NCI-H1694 (cell line): ENCODE measurements around the gene MAPK8.

Source experiments
- DNase-seq: peaks from one replicate; lab custom pipeline; 2025; lab: John Stamatoyannopoulos, UW

The MAPK8 gene

DNA sequence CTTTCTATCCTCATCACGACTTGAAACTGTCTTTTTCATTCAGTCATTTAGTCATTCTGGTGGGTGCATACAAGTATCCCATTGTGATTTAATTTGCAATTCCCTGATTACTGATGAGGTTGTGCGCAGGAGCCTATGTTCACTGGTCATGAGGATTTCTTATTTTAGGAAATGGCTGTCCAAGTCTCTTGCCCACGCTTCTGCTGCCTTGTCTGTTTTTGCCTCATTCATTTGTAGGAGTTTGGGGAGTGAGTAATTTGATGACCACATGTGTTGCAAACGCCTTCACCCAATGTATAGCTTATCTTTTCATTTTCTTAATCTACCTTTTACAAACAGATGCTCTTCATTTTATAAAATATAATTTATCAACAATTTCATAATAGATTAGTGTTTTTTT is 171.1 kb downstream of the MAPK8 start:
- DNase-seq, result no peak

DNA sequence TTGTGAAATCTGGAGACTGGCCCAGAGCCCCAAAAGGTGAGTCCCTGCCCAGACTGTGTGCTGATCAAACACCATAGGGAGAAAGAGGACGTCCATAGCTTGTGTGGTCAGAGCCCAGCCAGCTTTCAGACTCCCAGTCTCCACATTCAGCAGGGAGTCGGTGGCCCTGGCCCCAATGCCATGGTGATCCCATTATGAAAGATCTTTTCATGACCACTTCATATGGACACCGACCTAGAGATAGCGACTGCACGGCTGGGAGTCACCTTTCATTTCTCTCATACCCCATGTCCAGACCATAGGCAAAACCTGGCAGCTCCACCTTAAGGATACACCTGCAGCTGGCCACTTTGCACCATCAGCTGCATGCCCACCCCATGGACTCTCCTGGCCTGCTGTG is 172.0 kb downstream of the MAPK8 start:
- DNase-seq, result no peak

DNA sequence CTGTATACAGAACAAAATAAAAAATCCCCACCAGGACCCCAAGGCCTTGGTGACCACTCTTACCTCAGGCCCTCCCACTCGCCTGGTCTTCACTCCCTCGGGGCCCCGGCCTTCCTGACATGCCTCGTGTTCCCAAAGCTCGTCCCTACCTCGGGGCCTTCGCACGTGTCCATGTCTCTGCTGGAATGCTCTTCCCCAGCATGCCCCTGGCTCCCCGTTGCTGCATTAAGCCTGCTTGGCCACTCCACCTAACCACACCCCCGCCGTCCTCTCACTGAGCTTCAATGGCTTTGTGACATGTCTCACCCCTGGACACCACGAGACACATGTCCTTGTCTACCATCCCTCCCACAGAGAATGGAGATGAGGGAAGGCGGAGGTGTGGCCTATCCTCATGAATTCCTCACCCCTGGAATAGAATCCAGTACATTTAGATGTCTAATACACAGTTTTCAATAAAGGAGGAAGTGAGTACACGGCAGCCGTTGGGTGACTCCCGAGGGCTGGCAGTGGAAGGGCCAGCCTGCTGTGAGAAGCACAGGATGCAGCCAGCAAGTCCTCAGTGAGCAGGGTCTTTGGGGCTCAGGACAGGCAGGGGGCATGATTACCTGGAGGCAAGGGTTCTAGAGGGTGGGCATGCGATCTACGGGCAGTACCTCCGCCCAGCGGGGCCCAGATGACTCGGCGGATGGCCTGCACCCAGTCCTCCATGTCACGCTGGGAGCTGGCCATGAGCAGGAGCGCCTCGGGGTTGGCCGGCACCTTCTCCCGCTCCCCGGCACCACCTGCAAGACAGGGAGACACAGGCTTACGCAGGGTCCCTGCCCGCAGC is 172.7 kb downstream of the MAPK8 start:
- DNase-seq, result no peak

DNA sequence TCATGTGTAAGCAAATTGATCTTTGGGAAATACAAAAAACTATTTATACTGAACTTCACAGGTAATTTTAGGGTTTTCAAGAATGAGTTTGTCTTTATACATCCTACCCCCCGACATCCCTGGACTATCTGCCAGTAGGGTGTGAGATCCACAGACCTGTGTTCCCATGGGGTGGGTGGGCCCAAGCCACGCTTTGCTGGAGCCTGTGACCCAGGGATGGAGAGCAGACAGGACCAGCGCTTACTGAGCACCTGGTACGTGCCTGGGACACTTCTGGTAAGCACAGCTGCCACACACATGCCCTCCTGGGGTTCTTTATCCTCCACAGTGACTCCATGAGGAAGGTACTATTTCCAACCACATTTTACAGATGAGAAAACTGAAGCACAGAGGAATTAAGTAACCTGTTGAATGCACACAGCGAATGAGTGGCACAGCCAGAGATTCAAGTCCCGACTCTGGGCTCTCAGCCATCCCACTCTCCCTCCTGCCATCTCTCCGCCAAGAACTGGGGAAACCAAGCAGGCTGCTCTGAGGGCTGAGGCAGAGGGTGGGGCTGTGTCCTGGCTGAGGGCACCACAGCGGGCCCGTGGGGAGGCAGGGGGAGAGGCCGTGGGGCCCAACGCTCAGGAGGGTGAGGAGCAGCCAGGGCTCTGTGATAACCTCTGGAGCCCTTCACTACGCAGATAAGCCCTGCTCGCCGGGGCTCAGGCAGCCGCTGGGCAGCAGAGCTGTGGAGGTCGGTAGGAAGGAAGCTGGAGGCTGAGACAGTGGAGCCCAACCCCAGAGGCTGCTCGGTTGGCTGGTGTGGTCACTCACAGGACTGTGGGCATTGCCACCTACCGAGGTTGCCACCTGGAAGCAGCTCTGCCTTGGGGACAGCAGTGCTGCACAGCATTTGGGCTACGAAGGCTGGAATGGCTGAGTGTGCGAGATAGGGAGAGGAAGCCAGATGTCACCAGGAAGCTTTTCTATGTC is 174.2 kb downstream of the MAPK8 start:
- no peak for DNase-seq

DNA sequence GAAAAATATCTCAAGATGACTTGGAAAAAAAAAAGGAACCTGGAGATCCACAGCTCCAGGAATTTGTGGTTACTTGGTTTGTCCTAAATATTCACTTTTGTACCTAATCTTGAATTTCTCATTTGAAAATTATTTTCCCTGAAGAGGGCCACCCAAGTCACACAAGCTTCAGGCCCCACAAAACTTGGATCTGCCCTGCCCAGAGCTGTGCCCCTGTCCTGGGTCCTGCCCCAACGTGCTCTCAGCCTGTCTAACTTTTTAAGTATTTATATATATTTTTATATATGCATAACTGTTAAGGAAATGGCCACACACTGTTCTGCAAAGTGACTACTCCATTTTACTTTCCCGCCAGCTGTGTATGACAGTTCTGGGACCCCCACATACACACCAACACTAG is 174.9 kb downstream of the MAPK8 start:
- DNase-seq, result no peak

DNA sequence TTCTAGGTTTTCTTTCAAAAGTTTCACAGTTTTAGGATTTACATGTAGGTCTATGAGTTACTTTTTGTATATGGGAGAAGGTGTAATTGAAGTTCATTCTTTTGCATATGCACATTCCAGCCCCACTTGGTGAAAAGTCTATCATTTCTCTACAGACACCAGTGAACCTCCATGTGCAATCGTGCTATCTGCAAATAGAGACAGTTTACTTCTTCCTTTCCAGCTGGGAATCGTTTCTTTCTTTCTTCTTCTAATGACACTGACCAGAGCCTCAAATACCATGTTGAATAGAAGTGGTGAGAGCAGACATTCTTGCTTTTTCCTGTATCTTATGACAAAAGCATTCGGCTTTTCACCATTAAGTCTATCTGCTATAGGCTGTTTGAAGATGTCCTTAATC is 175.7 kb downstream of the MAPK8 start:
- DNase-seq, result no peak

DNA sequence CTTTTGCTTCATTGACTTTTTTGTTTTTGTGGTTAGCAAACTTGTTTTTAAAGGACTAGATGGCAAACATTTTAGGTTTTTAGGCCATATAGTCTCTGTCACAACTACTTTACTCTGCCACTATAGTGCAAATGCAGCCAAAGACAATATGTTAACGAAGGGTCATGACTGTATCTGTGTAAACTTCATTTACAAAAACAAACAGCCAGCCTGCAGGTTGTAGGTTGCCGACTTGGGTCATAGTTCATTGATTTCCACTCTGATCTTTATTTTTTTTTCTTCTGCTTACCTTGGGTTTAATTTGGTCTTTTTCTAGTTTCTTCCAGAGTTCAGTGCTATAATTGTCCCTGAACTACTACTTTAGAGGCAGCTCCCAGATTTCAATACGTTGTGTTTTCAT is 178.4 kb downstream of the MAPK8 start:
- no peak for DNase-seq

DNA sequence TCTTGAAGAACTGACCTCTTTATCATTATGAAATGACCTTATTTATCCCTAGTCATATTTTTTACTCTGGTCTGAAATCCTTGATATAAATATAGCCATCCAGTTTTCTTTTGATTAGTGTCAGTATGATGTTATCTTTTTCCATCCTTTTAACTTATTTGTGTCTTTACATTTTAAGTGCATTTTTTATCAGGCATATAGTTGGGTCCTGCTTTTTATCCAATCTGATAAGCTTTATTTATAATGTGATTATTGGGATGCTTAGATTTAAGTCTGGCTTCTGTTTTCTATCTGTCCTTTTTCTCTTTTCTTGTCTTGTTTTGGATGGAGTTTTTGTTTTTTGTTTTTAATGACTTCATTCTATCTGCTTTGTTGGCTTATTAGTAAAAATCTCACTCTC is 179.2 kb downstream of the MAPK8 start:
- DNase-seq, result no peak

DNA sequence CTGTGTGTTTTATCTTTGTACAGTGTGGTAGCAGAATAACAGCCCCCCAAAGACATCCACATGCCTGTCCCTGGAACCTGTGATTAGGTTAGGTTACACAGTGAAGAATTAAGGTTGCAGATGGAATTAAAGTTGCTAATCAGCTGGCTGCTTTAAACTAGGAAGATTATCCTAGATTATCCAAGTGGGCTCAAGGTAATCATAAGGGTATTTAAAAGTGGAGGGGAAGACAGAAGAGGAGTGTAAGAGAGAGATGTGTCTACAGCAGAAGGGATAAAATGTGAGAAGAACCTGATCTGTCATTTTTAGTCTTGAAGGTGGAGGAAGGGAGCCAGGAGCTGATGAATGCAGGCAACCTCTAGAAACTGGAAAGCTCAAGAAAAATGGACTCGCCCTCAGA is 180.8 kb downstream of the MAPK8 start:
- no peak for DNase-seq
